GM10266 (cell line): ENCODE measurements around the gene NXN.
A peak's percentile ranks its signal among the peaks of the same experiment; 100 is the strongest.

Source experiments
- DNase-seq: peaks from one replicate; pipeline ENCODE4 v3.0.0; 2012; ENCODE audit errors: extremely low spot score
- CTCF ChIP-seq: IDR thresholded peaks from 2 replicates; pipeline ENCODE4 v1.5.1; 2012; ENCODE audit warnings: mild to moderate bottlenecking, low read depth; ENCODE audit not compliant: control insufficient read depth, insufficient read depth; ENCODE audit errors: missing control alignments

Gene NXN

GRCh38 chr17:823501-823902, 156.1 kb downstream of the NXN start:
- DNase-seq, result peak; percentile 53
- TF ChIP-seq CTCF, result no peak

DNA sequence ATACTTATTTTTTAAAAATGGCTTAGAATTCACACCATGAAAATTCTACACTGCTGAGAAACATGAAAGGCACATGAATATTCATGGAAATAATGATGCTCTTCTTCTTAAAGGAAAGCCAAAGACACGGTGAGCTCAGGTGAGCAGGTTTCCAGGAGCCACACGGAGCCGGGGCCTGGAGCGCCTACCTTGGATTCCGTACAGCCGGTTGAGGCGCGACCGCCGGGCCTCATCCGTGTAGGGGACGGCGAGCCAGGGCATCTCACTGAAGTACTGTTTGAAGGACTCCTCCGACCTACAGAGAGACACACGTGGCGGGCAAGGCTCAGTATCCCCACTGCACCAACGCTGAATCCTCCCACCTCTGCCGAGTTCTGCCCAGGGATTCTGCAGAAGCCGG, 160.3 kb downstream of the NXN start:
- no peak for TF ChIP-seq CTCF
- no peak for DNase-seq

GRCh38 chr17:814371-814770, 165.2 kb downstream of the NXN start:
- DNase-seq, result no peak
- TF ChIP-seq CTCF, result no peak

DNA sequence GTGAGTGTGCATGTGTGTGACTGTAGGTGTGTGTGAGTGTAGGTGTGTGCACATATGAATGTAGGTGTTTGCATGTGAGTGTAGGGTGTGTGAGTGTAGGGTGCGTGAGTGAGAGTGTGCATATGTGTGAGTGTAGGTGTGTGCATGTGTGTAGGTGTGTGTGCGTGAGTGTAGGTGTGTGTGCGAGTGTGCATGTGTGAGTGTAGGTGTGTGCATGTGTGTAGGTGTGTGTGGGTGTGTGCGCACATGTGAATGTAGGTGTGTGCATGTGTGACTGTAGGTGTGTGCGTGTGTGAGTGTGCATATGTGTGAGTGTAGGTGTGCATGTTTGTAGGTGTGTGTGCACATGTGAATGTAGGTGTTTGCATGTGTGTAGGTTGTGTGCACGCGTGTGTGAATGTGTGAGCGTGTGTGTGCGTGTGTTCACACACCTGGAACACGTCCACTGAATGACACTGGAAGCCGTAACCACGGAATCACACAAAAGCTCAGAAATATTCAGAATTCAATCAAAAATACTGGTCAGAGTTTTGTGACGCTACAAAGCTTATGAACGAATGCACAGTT, 166.9 kb downstream of the NXN start:
- DNase-seq, result no peak

GRCh38 chr17:811051-811784, 168.4 kb downstream of the NXN start:
- no peak for DNase-seq
- TF ChIP-seq CTCF, result no peak

More for the DNA sequence above, 166.9 kb downstream of the NXN start:
- no peak for TF ChIP-seq CTCF

DNA sequence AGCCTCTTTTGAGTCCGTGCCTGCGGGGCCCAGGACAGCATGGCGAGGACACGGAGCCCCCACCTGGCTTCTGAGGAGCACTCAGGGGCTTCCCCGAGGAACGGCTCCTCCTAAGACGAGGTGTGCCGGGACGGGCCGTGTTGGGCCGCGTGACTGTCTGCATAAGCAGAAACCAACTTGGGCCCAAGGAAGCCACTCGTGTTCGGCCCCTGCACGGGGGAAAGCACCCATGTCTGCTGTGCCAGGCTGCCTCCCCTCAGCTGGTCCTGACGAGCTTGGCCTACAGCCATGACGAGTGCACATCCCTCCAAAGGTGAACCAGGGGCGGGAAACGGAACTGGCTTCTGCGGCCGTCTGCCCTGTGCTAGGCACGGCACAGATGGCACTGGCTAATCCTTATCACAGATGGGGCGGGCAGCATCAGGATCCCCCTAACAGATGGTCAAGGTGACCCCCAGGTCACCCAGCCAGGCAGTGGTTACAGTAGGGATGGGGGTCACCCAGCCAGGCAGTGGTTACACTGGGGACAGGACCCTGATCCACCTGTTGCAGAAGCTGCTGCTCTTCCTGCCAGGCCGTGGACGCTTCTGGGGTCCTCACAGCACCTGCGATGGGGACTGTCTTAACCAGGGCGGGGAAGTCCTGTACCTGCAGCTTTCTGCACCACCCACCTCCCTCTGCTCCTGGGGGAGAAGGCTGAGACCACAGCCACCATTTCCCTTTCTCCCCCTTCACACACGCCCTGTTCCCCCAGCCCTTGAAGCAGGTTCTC, 171.9 kb downstream of the NXN start:
- DNase-seq, result no peak
- no peak for TF ChIP-seq CTCF
